H1 (cell line): ENCODE data around the gene PTX4. TPM values are rescaled to one million over a fixed set of nuclear protein-coding genes. Genes with fewer than 3 reads are reported as not detected.

Source experiments
- ASH2L ChIP-seq: fragments of 200-600, 300-600 bp; sonication (generic); IDR thresholded peaks from one replicate; pipeline ENCODE4 v1.7.1; 2017; ENCODE audit warnings: low read length
- CHD7 ChIP-seq: fragments of 300-600 bp; sonication (generic); IDR thresholded peaks from 2 replicates; pipeline ENCODE4 v1.7.1; 2012; ENCODE audit warnings: low read length, moderate library complexity, mild to moderate bottlenecking, inconsistent platforms; ENCODE audit not compliant: insufficient replicate concordance
- EGR1 ChIP-seq: IDR thresholded peaks from 2 replicates; pipeline ENCODE4 v1.6.1; 2011; ENCODE audit warnings: low read depth, low read length, borderline replicate concordance
- GTF2F1 ChIP-seq: IDR thresholded peaks from 2 replicates; pipeline ENCODE4 v1.6.1; 2012; ENCODE audit warnings: low read depth, low read length, improper control_type of control experiment, borderline replicate concordance
- JUND ChIP-seq: IDR thresholded peaks from 2 replicates; pipeline ENCODE4 v1.6.1; 2011; ENCODE audit warnings: mild to moderate bottlenecking, improper control_type of control experiment, low read length
- RAD21 ChIP-seq, 2 experiments: IDR thresholded peaks in 1 of 2; conservative IDR thresholded peaks in 1 of 2; 2 replicates each; pipeline ENCODE4 v1.6.1; 2011; ENCODE audit warnings: low read depth in 2 of 2, low read length in 2 of 2, improper control_type of control experiment in 1 of 2, inconsistent platforms in 1 of 2, mild to moderate bottlenecking in 1 of 2, moderate library complexity in 1 of 2
- SIRT6 ChIP-seq: IDR thresholded peaks from one replicate; pipeline ENCODE4 v1.7.1; 2012; ENCODE audit warnings: low read length, inconsistent platforms
- polyA plus RNA-seq, 7 experiments: library from polyadenylated mRNA; depleted of rRNA in 3 of 7; stranded (reverse) in 5 of 7; unstranded in 2 of 7; fragments of >200 nt in 5 of 7; fragments of 200-250 nt in 2 of 7; gene quantifications; 1 replicate in 5 of 7; 2 replicates in 1 of 7; 4 replicates in 1 of 7; pipeline versions ENCODE4 v1.2.1 to v1.2.3, GENCODE V29; 2011 to 2013; ENCODE audit warnings: missing spikeins in 2 of 7, mixed read lengths in 2 of 7
- total RNA-seq: library from RNA; stranded (reverse); fragmentation: NEBNext Ultra II Directional; extraction: Animal tissue kit (Norgen Biotek cat#: 25700); gene quantifications from 2 replicates; pipeline ENCODE4 v1.2.1, GENCODE V29; 2021
- TF ChIP-seq, protein P1 (sequence below): IDR thresholded peaks from 2 replicates; pipeline ENCODE4 v1.6.1; 2012; ENCODE audit warnings: low read length, inconsistent platforms

The PTX4 gene
- total and polyA plus RNA-seq, 2 of the 8 experiments (the other 6 are each of a cell fraction or from before 2014, with no cell fraction given): not detected

- no peak for TF ChIP-seq CHD7
- no peak for TF ChIP-seq GTF2F1
- TF ChIP-seq SIRT6: no peak
- TF ChIP-seq JUND: no peak
- TF ChIP-seq, protein P1, sequence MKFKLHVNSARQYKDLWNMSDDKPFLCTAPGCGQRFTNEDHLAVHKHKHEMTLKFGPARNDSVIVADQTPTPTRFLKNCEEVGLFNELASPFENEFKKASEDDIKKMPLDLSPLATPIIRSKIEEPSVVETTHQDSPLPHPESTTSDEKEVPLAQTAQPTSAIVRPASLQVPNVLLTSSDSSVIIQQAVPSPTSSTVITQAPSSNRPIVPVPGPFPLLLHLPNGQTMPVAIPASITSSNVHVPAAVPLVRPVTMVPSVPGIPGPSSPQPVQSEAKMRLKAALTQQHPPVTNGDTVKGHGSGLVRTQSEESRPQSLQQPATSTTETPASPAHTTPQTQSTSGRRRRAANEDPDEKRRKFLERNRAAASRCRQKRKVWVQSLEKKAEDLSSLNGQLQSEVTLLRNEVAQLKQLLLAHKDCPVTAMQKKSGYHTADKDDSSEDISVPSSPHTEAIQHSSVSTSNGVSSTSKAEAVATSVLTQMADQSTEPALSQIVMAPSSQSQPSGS: no peak
- no peak for TF ChIP-seq EGR1
- no peak for TF ChIP-seq RAD21 (IDR thresholded peaks at IDR 0.05 in 1 of 2, conservative IDR thresholded peaks at IDR 0.05 in 1 of 2; ENCODE audit: low read depth in 2 of 2, low read length in 2 of 2)
- TF ChIP-seq ASH2L: no peak
These were observed 20.8 kb upstream of the PTX4 start (continued) for GRCh38 chr16:1509307-1510221.
